Mammary epithelial cell (primary cell): ENCODE results near the gene KCNB1.

ENCODE experiments used
- EZH2 ChIP-seq: IDR thresholded peaks from 2 replicates; pipeline ENCODE4 v1.6.1; 2012; ENCODE audit warnings: low read length, inconsistent platforms, borderline replicate concordance
- TF ChIP-seq, protein P1 (sequence below), 2 donors: IDR thresholded peaks in 1 of 2; conservative IDR thresholded peaks in 1 of 2; 2 replicates each; pipeline ENCODE4 v1.5.1; 2011 to 2012; ENCODE audit warnings: inconsistent platforms in 2 of 2, low read length in 2 of 2, mild to moderate bottlenecking in 2 of 2, control low read depth in 1 of 2, low read depth in 1 of 2; ENCODE audit not compliant: insufficient read depth in 1 of 2; ENCODE audit errors: extremely low read depth in 1 of 2

DNA sequence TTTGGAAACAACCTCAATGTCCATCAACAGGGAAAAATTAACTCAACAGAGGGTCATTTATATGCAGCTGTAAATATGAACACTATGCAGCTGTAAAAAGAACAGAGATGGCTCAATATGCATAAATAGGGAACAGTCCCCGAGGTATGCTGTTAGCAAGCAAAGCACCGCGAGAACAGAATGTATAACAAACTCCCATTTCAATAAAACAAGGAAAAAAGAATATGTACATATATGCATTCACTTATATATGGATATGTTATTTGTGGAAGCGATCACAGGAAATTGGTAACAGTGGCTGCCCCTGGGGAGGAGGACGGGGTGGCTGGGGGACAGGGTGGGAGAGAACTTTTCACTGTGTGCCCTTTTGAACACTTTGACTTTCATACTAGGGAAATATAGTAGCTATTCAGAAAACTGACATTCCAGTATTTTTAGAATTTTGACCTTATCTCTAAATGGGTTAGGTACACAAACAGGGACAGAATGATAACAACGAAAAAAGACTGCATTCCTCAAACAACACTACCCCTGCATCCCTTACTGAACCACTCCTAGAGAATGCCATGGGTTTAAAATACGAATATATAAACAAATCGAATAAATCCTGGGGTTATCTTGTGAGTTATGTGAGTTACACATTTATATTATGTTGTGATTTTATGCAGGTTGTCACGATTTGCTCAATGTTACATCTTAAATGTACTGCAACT lies 64.5 kb downstream of the KCNB1 start:
- TF ChIP-seq, protein P1, sequence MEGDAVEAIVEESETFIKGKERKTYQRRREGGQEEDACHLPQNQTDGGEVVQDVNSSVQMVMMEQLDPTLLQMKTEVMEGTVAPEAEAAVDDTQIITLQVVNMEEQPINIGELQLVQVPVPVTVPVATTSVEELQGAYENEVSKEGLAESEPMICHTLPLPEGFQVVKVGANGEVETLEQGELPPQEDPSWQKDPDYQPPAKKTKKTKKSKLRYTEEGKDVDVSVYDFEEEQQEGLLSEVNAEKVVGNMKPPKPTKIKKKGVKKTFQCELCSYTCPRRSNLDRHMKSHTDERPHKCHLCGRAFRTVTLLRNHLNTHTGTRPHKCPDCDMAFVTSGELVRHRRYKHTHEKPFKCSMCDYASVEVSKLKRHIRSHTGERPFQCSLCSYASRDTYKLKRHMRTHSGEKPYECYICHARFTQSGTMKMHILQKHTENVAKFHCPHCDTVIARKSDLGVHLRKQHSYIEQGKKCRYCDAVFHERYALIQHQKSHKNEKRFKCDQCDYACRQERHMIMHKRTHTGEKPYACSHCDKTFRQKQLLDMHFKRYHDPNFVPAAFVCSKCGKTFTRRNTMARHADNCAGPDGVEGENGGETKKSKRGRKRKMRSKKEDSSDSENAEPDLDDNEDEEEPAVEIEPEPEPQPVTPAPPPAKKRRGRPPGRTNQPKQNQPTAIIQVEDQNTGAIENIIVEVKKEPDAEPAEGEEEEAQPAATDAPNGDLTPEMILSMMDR (conservative IDR thresholded peaks at IDR 0.05 in 1 of 2, IDR thresholded peaks at IDR 0.05 in 1 of 2; ENCODE audit: extremely low read depth in 1 of 2, insufficient read depth in 1 of 2, low read depth in 1 of 2, low read length in 2 of 2), result no peak
- TF ChIP-seq EZH2, result no peak
